ENCODE data around the gene ZNF106.

Gene ZNF106

DNA sequence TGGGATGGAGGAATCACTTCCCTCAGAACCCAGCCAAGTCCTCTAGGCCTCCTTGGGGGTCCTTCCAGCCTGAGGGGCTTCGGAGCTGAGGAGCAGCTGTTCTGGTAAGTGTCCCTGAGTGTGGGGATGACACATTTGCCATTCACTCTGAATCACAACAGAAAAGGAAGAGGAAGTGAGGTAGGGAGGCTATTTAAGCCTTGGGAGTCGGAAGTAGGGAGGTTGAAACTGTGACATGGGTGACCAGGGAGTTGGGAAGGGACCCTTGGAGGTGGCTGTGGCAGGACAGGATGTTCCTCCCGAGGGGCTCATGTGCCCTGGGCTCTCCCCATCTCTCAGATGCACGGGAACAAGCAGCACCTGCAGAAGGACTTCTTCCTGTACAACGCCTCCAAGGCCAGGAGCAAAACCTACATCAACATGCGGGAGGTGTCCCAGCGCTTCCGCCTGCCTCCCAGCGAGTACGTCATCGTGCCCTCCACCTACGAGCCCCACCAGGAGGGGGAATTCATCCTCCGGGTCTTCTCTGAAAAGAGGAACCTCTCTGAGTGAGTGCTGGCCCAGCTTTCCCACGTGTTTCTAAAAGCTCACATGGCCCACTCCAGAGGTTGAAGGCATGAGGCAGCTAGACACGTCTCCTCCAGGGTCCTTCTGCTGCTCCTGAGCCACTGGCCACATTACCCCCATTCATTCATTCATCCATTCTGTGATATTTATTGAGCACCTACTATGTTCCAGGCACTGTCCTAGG lies 88.3 kb downstream of the ZNF106 start:
- TF ChIP-seq HDGF (IDR thresholded peaks at IDR 0.05; ENCODE audit: borderline replicate concordance) (no peak), L3MBTL2 (conservative IDR thresholded peaks at IDR 0.05) (no peak), SUZ12 (IDR thresholded peaks at IDR 0.05) (no peak), ELF4 (IDR thresholded peaks at IDR 0.05) (no peak), NFRKB (IDR thresholded peaks at IDR 0.05) (no peak), FOXM1 (IDR thresholded peaks at IDR 0.05; ENCODE audit: borderline replicate concordance) (no peak), CTBP1 (IDR thresholded peaks at IDR 0.05; ENCODE audit: borderline replicate concordance) (no peak), FOXK2 (IDR thresholded peaks at IDR 0.05) (no peak), LEF1 (IDR thresholded peaks at IDR 0.05; ENCODE audit: borderline replicate concordance) (no peak), SP1 (IDR thresholded peaks at IDR 0.05) (no peak), TARDBP (IDR thresholded peaks at IDR 0.05) (no peak), BHLHE40 (IDR thresholded peaks at IDR 0.05; ENCODE audit: borderline replicate concordance) (no peak), ARNT (IDR thresholded peaks at IDR 0.05) (no peak)
- TF ChIP-seq, protein P1, sequence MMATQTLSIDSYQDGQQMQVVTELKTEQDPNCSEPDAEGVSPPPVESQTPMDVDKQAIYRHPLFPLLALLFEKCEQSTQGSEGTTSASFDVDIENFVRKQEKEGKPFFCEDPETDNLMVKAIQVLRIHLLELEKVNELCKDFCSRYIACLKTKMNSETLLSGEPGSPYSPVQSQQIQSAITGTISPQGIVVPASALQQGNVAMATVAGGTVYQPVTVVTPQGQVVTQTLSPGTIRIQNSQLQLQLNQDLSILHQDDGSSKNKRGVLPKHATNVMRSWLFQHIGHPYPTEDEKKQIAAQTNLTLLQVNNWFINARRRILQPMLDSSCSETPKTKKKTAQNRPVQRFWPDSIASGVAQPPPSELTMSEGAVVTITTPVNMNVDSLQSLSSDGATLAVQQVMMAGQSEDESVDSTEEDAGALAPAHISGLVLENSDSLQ (IDR thresholded peaks at IDR 0.05) = no peak
- no peak for DNase-seq (ENCODE audit: extremely low spot score)
- ChIA-PET POLR2A (no interaction called here), CTCF (no interaction called here)

DNA sequence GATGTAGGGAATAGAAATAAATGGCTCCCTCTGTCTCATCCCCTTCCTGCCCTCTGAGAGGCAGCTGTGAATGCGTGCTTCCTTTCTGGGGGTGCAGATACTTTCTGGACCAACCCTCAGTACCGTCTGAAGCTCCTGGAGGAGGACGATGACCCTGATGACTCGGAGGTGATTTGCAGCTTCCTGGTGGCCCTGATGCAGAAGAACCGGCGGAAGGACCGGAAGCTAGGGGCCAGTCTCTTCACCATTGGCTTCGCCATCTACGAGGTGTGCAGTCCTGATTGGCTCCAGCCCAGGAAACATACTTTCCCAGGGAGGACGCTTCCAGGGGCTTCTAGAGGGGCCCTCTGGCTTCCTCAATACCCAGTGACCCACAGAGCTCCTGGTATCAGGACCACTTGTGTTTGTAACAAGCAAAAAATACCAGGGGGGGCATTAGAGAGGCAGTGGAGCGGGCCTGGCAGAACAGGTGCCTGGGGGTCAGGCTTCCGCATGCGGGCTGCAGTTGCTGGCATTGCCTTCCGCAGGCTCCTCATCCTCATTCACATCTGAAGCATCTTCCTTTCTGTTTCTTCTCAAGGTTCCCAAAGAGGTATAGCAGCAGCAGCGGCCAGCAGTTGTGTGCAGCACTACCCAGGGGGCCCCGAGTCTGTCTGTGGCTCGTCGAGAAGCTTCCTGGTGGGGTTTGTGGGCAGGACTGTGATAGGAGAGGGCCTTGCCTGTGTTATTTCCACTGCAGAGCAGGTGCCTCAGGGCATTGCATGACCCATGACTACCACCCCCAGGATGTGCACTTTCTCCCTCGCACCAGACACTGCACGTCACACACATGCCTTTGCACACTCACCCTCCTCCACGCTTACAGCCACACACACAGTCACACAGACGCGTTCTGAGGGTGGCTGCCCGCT lies 89.1 kb downstream of the ZNF106 start:
- CTCF ChIA-PET = no interaction called here
- POLR2A ChIA-PET = no interaction called here
- DNase-seq (ENCODE audit: extremely low spot score) = no peak

DNA sequence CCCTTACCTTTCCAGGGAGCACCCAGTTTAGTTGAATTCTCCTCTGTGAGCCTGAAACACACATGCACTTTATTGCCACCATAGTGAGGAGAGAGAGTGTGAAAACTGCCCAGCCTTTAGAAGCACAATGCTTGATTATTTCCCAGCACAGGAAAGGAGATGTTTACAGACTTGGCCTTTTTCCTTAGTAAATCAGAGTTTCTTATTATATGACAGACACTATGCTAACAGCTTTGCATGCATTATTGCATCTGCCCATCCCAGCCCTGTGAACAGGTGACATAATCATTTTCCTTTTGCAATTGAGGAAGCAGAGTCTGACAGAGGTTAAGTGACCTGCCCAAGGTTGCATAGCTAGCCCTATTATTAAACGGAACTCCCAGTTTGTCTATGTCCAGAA lies 95.1 kb downstream of the ZNF106 start:
- ChIA-PET POLR2A (no interaction called here), CTCF (no interaction called here)
- TF ChIP-seq FOXM1 (IDR thresholded peaks at IDR 0.05; ENCODE audit: borderline replicate concordance) = no peak
- no peak for TF ChIP-seq SP1 (IDR thresholded peaks at IDR 0.05)
- no peak for TF ChIP-seq HDGF (IDR thresholded peaks at IDR 0.05; ENCODE audit: borderline replicate concordance)
- TF ChIP-seq FOXK2 (IDR thresholded peaks at IDR 0.05) = no peak
- no peak for TF ChIP-seq CTBP1 (IDR thresholded peaks at IDR 0.05; ENCODE audit: borderline replicate concordance)
- TF ChIP-seq SUZ12 (IDR thresholded peaks at IDR 0.05) = no peak
- no peak for TF ChIP-seq ARNT (IDR thresholded peaks at IDR 0.05)
- no peak for TF ChIP-seq TARDBP (IDR thresholded peaks at IDR 0.05)
- no peak for TF ChIP-seq ELF4 (IDR thresholded peaks at IDR 0.05)
- TF ChIP-seq NFRKB (IDR thresholded peaks at IDR 0.05) = no peak
- no peak for TF ChIP-seq ZNF384 (IDR thresholded peaks at IDR 0.05)
- TF ChIP-seq FOXA1 (IDR thresholded peaks at IDR 0.05) = no peak
- TF ChIP-seq BHLHE40 (IDR thresholded peaks at IDR 0.05; ENCODE audit: borderline replicate concordance) = no peak
- no peak for TF ChIP-seq LEF1 (IDR thresholded peaks at IDR 0.05; ENCODE audit: borderline replicate concordance)
- TF ChIP-seq L3MBTL2 (conservative IDR thresholded peaks at IDR 0.05) = no peak
- TF ChIP-seq, protein P1 (IDR thresholded peaks at IDR 0.05) = no peak
- no peak for DNase-seq (ENCODE audit: extremely low spot score)

More for the DNA sequence above, 89.1 kb downstream of the ZNF106 start:
- TF ChIP-seq ZNF384 (IDR thresholded peaks at IDR 0.05) = no peak
- no peak for TF ChIP-seq NFRKB (IDR thresholded peaks at IDR 0.05)
- no peak for TF ChIP-seq FOXK2 (IDR thresholded peaks at IDR 0.05)
- no peak for TF ChIP-seq HDGF (IDR thresholded peaks at IDR 0.05; ENCODE audit: borderline replicate concordance)
- no peak for TF ChIP-seq FOXA1 (IDR thresholded peaks at IDR 0.05)
- TF ChIP-seq ARNT (IDR thresholded peaks at IDR 0.05) = no peak
- TF ChIP-seq SP1 (IDR thresholded peaks at IDR 0.05) = no peak
- TF ChIP-seq BHLHE40 (IDR thresholded peaks at IDR 0.05; ENCODE audit: borderline replicate concordance) = no peak
- TF ChIP-seq FOXM1 (IDR thresholded peaks at IDR 0.05; ENCODE audit: borderline replicate concordance) = no peak
- no peak for TF ChIP-seq CTBP1 (IDR thresholded peaks at IDR 0.05; ENCODE audit: borderline replicate concordance)
- TF ChIP-seq SUZ12 (IDR thresholded peaks at IDR 0.05) = no peak

DNA sequence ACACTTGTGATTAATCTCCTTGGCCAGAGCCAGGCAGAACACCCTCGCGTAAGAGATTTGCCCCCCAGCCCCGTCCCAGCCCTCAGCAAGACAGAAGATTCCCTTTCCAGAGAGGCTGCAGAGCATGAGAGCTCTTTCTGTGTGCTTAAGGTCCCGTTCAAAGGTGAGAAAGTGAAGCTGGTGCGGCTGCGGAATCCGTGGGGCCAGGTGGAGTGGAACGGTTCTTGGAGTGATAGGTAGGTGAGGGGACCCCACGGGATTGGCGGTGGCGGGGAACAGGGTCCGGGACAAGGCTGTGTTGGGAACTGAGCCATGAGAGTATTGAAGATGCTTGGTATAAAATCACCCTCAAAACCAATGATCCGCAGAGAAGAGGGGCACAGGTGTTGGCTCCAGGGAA lies 96.8 kb downstream of the ZNF106 start:
- POLR2A ChIA-PET = interaction anchor here (1.3 kb wide), 1 partner anchor 121 kb away, joined by 3 read pairs; the partner anchor contains the start of genes GANC and TMEM87A
- no peak for TF ChIP-seq NFRKB (IDR thresholded peaks at IDR 0.05)
- no peak for TF ChIP-seq L3MBTL2 (conservative IDR thresholded peaks at IDR 0.05)
- TF ChIP-seq HDGF (IDR thresholded peaks at IDR 0.05; ENCODE audit: borderline replicate concordance) = no peak
- no peak for TF ChIP-seq FOXK2 (IDR thresholded peaks at IDR 0.05)
- TF ChIP-seq BHLHE40 (IDR thresholded peaks at IDR 0.05; ENCODE audit: borderline replicate concordance) = no peak
- TF ChIP-seq SUZ12 (IDR thresholded peaks at IDR 0.05) = no peak
- TF ChIP-seq ARNT (IDR thresholded peaks at IDR 0.05) = no peak
- TF ChIP-seq ZNF384 (IDR thresholded peaks at IDR 0.05) = no peak
- TF ChIP-seq FOXA1 (IDR thresholded peaks at IDR 0.05) = no peak
- no peak for TF ChIP-seq SP1 (IDR thresholded peaks at IDR 0.05)
- no peak for TF ChIP-seq LEF1 (IDR thresholded peaks at IDR 0.05; ENCODE audit: borderline replicate concordance)
- no peak for TF ChIP-seq ELF4 (IDR thresholded peaks at IDR 0.05)
- no peak for DNase-seq (ENCODE audit: extremely low spot score)
- CTCF ChIA-PET = no interaction called here

DNA sequence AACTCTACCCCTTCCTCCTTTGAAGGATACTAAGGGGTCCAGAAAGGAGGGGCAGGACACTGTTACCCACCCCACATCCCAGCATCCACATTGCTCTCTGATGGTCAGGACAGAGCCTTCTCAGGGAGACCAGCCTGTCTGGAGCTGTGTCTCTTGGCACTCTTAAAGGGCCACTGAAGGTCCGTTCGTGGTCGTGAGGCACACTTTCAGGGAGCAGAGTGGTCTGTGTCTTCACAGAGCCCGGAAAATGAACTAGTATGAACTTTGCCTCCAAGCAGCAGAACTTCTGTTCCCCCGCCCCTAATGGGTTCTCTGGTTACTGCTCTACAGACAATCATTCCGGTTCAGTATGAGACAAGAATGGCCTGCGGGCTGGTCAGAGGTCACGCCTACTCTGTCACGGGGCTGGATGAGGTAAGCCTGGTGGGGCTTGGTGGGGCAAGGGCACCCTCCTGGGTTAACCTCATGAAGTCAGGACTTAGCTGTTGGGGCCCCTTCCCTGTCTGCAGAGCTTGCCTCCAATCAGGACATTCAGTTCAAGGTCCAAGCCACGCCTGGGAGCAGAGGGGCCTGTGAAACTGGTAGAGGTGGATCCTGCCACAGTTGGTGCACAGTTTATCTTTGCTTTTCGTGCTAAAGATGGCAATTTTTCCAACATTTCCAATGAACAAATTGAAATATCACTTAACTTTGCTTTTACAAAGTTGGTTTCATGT lies 98.5 kb downstream of the ZNF106 start:
- no peak for TF ChIP-seq HDGF (IDR thresholded peaks at IDR 0.05; ENCODE audit: borderline replicate concordance)
- TF ChIP-seq ELF4 (IDR thresholded peaks at IDR 0.05) = no peak
- TF ChIP-seq, protein P1 (IDR thresholded peaks at IDR 0.05) = no peak
- TF ChIP-seq TARDBP (IDR thresholded peaks at IDR 0.05) = no peak
- no peak for TF ChIP-seq CTBP1 (IDR thresholded peaks at IDR 0.05; ENCODE audit: borderline replicate concordance)
- TF ChIP-seq FOXM1 (IDR thresholded peaks at IDR 0.05; ENCODE audit: borderline replicate concordance) = no peak
- no peak for TF ChIP-seq ZNF384 (IDR thresholded peaks at IDR 0.05)
- TF ChIP-seq FOXA1 (IDR thresholded peaks at IDR 0.05) = no peak
- TF ChIP-seq ARNT (IDR thresholded peaks at IDR 0.05) = no peak
- no peak for TF ChIP-seq SP1 (IDR thresholded peaks at IDR 0.05)
- TF ChIP-seq SUZ12 (IDR thresholded peaks at IDR 0.05) = no peak
- no peak for TF ChIP-seq LEF1 (IDR thresholded peaks at IDR 0.05; ENCODE audit: borderline replicate concordance)
- TF ChIP-seq FOXK2 (IDR thresholded peaks at IDR 0.05) = no peak
- TF ChIP-seq L3MBTL2 (conservative IDR thresholded peaks at IDR 0.05) = no peak
- POLR2A ChIA-PET = no interaction called here
- CTCF ChIA-PET = interaction anchor here (0.6 kb wide), 1 partner anchor 26 kb away, joined by 4 read pairs; no protein-coding TSS in a partner anchor
- no peak for DNase-seq (ENCODE audit: extremely low spot score)

Data from HEK293T (cell line).